H1 (cell line): ENCODE data around the gene PRRX1. TPM values are rescaled to one million over a fixed set of nuclear protein-coding genes. Genes with fewer than 3 reads are reported as not detected.

ENCODE experiments used
- CHD7 ChIP-seq: fragments of 300-600 bp; sonication (generic); IDR thresholded peaks from 2 replicates; pipeline ENCODE4 v1.7.1; 2012; ENCODE audit warnings: low read length, moderate library complexity, mild to moderate bottlenecking, inconsistent platforms; ENCODE audit not compliant: insufficient replicate concordance
- EGR1 ChIP-seq: IDR thresholded peaks from 2 replicates; pipeline ENCODE4 v1.6.1; 2011; ENCODE audit warnings: low read depth, low read length, borderline replicate concordance
- MAFK ChIP-seq: IDR thresholded peaks from 2 replicates; pipeline ENCODE4 v1.6.1; 2012; ENCODE audit warnings: low read depth, mild to moderate bottlenecking, improper control_type of control experiment, low read length
- RAD21 ChIP-seq, 2 experiments: IDR thresholded peaks in 1 of 2; conservative IDR thresholded peaks in 1 of 2; 2 replicates each; pipeline ENCODE4 v1.6.1; 2011; ENCODE audit warnings: low read depth in 2 of 2, low read length in 2 of 2, improper control_type of control experiment in 1 of 2, inconsistent platforms in 1 of 2, mild to moderate bottlenecking in 1 of 2, moderate library complexity in 1 of 2
- TCF12 ChIP-seq: IDR thresholded peaks from 2 replicates; pipeline ENCODE4 v1.6.1; 2011; ENCODE audit warnings: low read depth, mild to moderate bottlenecking, low read length
- polyA plus RNA-seq, 7 experiments: library from polyadenylated mRNA; depleted of rRNA in 3 of 7; stranded (reverse) in 5 of 7; unstranded in 2 of 7; fragments of >200 nt in 5 of 7; fragments of 200-250 nt in 2 of 7; gene quantifications; 1 replicate in 5 of 7; 2 replicates in 1 of 7; 4 replicates in 1 of 7; pipeline versions ENCODE4 v1.2.1 to v1.2.3, GENCODE V29; 2011 to 2013; ENCODE audit warnings: missing spikeins in 2 of 7, mixed read lengths in 2 of 7
- total RNA-seq: library from RNA; stranded (reverse); fragmentation: NEBNext Ultra II Directional; extraction: Animal tissue kit (Norgen Biotek cat#: 25700); gene quantifications from 2 replicates; pipeline ENCODE4 v1.2.1, GENCODE V29; 2021

The PRRX1 gene
- total and polyA plus RNA-seq, 2 of the 8 experiments (the other 6 are each of a cell fraction or from before 2014, with no cell fraction given): not detected

- no peak for TF ChIP-seq CHD7
- 0 out of 4 replicates have a peak, but pooled peaks of 1 of the 2 experiments have one; percentile 2 for TF ChIP-seq RAD21 (IDR thresholded peaks at IDR 0.05 in 1 of 2, conservative IDR thresholded peaks at IDR 0.05 in 1 of 2; ENCODE audit: low read depth in 2 of 2, low read length in 2 of 2)
- no peak for TF ChIP-seq MAFK
- TF ChIP-seq TCF12: 0 out of 2 replicates have a peak, but pooled peaks have one; percentile 6
- TF ChIP-seq EGR1: peak; percentile 23; the same call in 1 of the 2 replicates
These were observed 1.1 kb upstream of the PRRX1 start (continued) for GRCh38 chr1:170662561-170663403.
